Measurements from ENCODE around the gene KCNJ1. TPM values are rescaled to one million over a fixed set of nuclear protein-coding genes. Genes with fewer than 3 reads are reported as not detected.

Gene KCNJ1
- total RNA-seq, 2 experiments from 2014 or later = 0.06 to 0.11 TPM

- Histone ChIP-seq H3K4me3 (ENCODE audit: low read depth, low read length, poor library complexity, severe bottlenecking) (no peak overlapping the region), H3K9me2 (ENCODE audit: insufficient read depth, low read length) (no peaks in the 10 kb centered on the region), H3K9me3 (ENCODE audit: low read length) (no peaks in the 10 kb centered on the region), H3K27ac (ENCODE audit: low read depth, low read length, poor library complexity, severe bottlenecking) (no peak overlapping the region), H2AFZ (ENCODE audit: low read length) (no peak overlapping the region), H3K36me3 (ENCODE audit: insufficient read depth, low read length) (no peaks in the 10 kb centered on the region), H4K20me1 (ENCODE audit: insufficient read depth, low read length) (no peaks in the 10 kb centered on the region), H3K4me1 (ENCODE audit: insufficient read depth, low read length, poor library complexity, severe bottlenecking) (no peaks in the 10 kb centered on the region), H3K79me2 (ENCODE audit: insufficient read depth, low read depth, low read length) (no peaks in the 10 kb centered on the region), H3K4me2 (ENCODE audit: low read length) (no peak overlapping the region)
- ChIA-PET POLR2A (interaction anchor here (0.6 to 0.9 kb wide), 3 partner anchors 57 to 171 kb away, joined by 3 to 4 read pairs (median 3); no protein-coding TSS in a partner anchor), CTCF (ENCODE audit: unreplicated experiment) (interaction anchor here (0.6 kb wide), 1 partner anchor 157 kb away, joined by 3 read pairs; no protein-coding TSS in a partner anchor)
- DNase-seq (ENCODE audit: low spot score) = peak; percentile 17
- no TSS peak for BruUV-seq (replicated peaks)
- intact Hi-C loops (cut with micrococcal nuclease; ENCODE audit: unreplicated experiment) = no loop called here
- TF ChIP-seq CTCF (conservative IDR thresholded peaks at IDR 0.05; ENCODE audit: low read length) = no peak
- TF ChIP-seq EZH2phosphoT487 (IDR thresholded peaks at IDR 0.05; ENCODE audit: borderline replicate concordance, low read depth, low read length) = no peak
These were observed 2.0 kb upstream of the KCNJ1 start for GRCh38 chr11:128868841-128869671.

- H3K79me2 ChIP-seq (ENCODE audit: insufficient read depth, low read depth, low read length) = no peaks in the 10 kb centered on the region
- H2AFZ ChIP-seq (ENCODE audit: low read length) = no peak overlapping the region
- POLR2A ChIA-PET = interaction anchor here (0.9 to 1.3 kb wide), 3 partner anchors 20 to 709 kb away, joined by 3 to 4 read pairs (median 3); no protein-coding TSS in a partner anchor
- H3K36me3 ChIP-seq (ENCODE audit: insufficient read depth, low read length) = no peaks in the 10 kb centered on the region
- no peak overlapping the region for H3K27ac ChIP-seq (ENCODE audit: low read depth, low read length, poor library complexity, severe bottlenecking)
- intact Hi-C loops (cut with micrococcal nuclease; ENCODE audit: unreplicated experiment) = no loop called here
- no peak overlapping the region for H3K4me2 ChIP-seq (ENCODE audit: low read length)
- CTCF ChIA-PET (ENCODE audit: unreplicated experiment) = no interaction called here
- DNase-seq (ENCODE audit: low spot score) = no peak
- no peaks in the 10 kb centered on the region for H3K9me2 ChIP-seq (ENCODE audit: insufficient read depth, low read length)
- H3K9me3 ChIP-seq (ENCODE audit: low read length) = no peaks in the 10 kb centered on the region
- H4K20me1 ChIP-seq (ENCODE audit: insufficient read depth, low read length) = no peaks in the 10 kb centered on the region
- no peak overlapping the region for H3K4me3 ChIP-seq (ENCODE audit: low read depth, low read length, poor library complexity, severe bottlenecking)
- no TSS peak for BruUV-seq (replicated peaks)
- TF ChIP-seq EZH2phosphoT487 (IDR thresholded peaks at IDR 0.05; ENCODE audit: borderline replicate concordance, low read depth, low read length) = no peak
- TF ChIP-seq CTCF (conservative IDR thresholded peaks at IDR 0.05; ENCODE audit: low read length) = no peak
- peaks cover 8% of the 10 kb centered on the region for H3K4me1 ChIP-seq (ENCODE audit: insufficient read depth, low read length, poor library complexity, severe bottlenecking)
These were observed 1.6 kb downstream of the KCNJ1 start for GRCh38 chr11:128865490-128865889.
